Inflammatory macrophage treated with lipopolysaccharide for 1 hour (primary cell): ENCODE measurements around the gene GALNT4.
A peak's percentile ranks its signal among the peaks of the same experiment; 100 is the strongest.

ENCODE experiments used
- DNase-seq, 2 donors: peaks; one replicate each; pipeline ENCODE4 v3.0.0-alpha.2; 2020 to 2022

Gene GALNT4

DNA sequence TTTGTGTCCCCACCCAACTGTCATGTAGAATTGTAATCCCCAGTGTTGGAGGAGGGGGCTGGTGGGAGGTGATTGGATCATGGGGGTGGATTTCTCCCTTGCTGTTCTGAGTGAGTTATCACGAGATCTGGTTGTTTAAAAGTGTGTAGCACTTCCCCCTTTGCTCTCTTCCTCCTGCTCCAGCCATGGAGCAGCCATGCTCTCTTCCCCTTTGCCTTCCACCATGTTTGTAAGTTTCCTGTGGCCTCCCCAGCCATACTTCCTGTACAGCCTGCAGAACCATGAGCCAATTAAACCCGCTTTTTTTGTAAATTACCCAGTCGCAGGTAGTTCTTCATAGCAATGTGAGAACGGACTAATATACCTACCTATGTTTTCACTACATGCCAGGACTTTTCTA lies 3.8 kb upstream of the GALNT4 start:
- DNase-seq, result peak in 1 of 2 donors; percentile 19

DNA sequence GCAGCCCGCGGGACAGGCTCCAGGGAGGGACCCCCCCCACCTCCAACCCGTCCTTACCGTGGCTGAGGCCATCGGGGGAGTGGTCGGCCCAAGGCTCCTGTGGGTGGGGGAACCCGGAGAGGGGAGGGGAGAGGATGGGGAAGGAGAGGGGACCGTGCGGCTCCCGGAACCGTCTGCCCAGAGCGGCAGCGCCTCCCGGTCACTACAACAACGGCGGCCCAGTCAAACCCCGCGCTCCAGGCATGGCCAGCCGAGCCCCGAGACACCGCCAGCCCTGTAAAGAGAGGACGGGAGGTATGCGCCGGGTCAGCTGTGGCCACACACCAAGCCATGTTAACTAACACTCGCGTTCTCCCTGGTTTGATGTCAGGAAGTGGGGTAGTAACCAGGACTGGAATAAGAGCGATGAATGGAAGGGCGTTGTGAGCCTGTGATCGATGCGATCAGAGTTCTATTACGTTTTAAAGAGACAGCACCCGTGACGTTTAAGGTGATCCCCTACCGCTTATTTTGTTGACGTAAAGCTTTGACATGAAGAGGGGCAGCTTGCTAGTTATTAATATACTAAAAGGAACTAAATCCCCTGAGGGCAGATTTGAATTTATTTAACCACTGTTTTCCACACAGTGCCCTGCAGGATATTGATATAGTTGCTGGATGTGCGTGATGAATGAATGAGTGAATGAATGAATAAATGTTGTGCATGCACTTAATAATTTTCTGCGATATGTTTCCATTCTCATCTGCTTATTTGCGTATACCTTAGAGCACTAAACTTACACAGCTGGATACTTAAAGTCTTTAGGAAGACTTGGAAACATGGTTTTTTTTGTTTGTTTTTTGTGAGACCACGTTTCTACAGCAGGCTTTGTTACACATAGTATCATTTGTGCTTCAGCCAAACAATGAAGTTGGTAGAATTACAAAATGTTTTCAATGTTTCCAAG lies 1.5 kb upstream of the GALNT4 start, which contains the start of gene POC1B:
Gene POC1B (minus strand): TSS at position 224 of the 947 bp plus-strand sequence. CDS start 152 bp downstream, at position 72.
- peak; percentile 67 to 69 for DNase-seq

- peak in 1 of 2 donors; percentile 20 for DNase-seq
Observed at GRCh38 chr12:89525305-89525823, 768 bp upstream of the GALNT4 start.

GRCh38 chr12:89523843-89524540 lies 604 bp downstream of the GALNT4 start:
- no peak for DNase-seq

DNA sequence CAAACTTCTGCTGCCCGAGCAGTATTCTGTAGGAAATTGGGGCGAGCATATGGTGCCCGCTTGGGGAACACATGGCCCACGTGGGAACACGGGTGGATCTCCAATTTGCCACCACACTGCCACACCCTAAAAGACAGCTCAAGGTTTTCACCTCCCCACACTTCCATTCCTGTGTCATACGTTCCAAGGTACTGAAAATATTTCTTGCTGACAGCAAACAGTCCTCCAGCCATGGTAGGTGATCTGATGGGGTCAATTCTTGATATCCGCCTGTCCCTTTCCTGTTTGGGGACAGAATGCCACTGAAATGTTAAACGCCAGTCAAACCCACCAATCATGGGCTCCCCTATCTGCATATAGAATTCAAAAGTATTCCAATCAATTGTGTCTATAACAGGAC lies 1.2 kb downstream of the GALNT4 start:
- DNase-seq, result no peak

- DNase-seq, result no peak
Observed at GRCh38 chr12:89521364-89522223, 3.0 kb downstream of the GALNT4 start.

GRCh38 chr12:89517720-89518119 lies 6.9 kb downstream of the GALNT4 start:
- no peak for DNase-seq

GRCh38 chr12:89516633-89517032 lies 8.0 kb downstream of the GALNT4 start:
- DNase-seq, result no peak

- DNase-seq, result peak; percentile 34 to 64
Observed at GRCh38 chr12:89514751-89515150, 9.8 kb downstream of the GALNT4 start.

- no peak for DNase-seq
Observed at GRCh38 chr12:89513544-89513943, 11.1 kb downstream of the GALNT4 start.

GRCh38 chr12:89507015-89507824 lies 17.4 kb downstream of the GALNT4 start:
- no peak for DNase-seq

DNA sequence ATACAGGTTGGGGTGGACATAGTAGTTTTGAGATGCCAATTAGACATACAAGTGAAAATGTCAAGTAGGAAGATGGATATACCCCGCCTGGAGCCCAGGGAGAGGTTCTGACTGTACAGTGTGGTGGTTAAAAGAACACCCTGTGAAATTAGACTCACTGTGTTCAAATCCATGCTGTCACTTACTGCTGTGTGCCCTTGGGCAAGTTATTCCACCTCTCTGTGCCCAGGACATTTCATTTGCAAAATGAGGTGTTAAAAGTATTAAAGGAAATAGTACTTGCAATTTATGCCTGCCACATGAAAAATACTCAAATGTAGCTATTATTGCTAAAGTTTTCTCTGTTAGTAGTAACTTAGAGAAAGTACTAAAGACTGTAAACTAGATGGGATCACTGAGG lies 18.5 kb downstream of the GALNT4 start:
- no peak for DNase-seq

DNA sequence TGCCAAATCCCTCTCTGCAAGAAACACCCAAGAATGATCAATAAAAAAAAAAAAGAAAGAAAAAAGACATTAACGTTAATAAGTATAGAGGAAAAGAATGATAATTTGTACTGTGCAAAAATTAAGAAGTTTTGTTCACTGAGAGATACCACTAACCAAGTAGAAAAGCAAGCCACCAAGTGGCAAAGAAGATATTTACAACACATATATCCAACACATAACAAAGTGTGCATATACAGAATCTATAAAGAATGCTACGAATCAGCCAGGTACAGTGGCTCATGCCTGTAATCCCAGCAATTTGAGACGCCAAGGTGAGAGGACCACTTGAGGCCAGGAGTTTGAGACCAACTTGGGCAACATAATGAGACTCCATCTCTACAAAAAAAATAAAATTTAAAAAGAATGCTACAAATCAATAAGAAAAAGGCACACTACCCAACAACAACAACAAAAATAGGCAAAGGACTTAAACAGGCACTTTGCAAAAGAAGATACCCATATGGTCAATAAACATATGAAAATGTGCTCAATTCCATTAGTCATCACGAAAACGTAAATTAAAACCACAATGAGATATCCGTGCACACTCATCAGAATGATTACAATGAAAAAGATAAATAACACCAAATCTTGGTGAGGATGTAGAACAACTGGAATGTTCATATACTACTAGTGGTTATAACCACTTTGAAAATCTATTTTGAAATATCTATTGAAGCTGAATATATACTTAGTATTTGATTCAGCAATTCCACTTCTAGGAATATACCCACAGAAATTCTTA lies 19.8 kb downstream of the GALNT4 start:
- DNase-seq, result no peak

DNA sequence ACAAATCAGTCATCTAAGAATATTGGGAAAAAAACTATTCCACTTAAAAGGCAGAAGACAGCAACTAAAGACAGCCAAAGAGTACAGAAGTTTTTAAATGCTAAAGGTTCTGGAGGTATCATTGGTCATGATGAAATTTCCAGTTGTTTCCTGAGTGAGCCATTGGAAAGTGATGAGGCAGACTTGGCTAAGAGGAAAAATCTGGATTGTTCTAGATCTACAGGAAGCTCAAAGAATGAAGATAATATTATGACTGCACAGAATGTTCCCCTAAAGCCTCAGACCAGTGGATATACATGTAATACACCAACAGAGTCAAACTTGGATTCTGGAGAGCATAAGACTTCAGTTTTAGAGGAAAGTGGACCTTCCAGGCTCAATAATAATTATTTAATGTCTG lies 22.8 kb downstream of the GALNT4 start:
- no peak for DNase-seq

- no peak for DNase-seq
Observed at GRCh38 chr12:89499857-89500256, 24.7 kb downstream of the GALNT4 start.

GRCh38 chr12:89497467-89497866 lies 27.1 kb downstream of the GALNT4 start:
- DNase-seq, result no peak

- no peak for DNase-seq
Observed at GRCh38 chr12:89497005-89497404, 27.6 kb downstream of the GALNT4 start.

- DNase-seq, result peak; percentile 39 to 75
Observed at GRCh38 chr12:89494411-89495231, 30.0 kb downstream of the GALNT4 start.

- DNase-seq, result no peak
Observed at GRCh38 chr12:89493670-89494302, 30.8 kb downstream of the GALNT4 start.
